HT1080 (cell line): ENCODE data around the gene C2orf42. TPM values are rescaled to one million over a fixed set of nuclear protein-coding genes. Genes with fewer than 3 reads are reported as not detected.
"Not testable (repeated sequence)": the region's sequence is repeated elsewhere in the genome, so short reads cannot be mapped to it uniquely, and the experiment has no call there.

Experiments used
- DNase-seq: peaks from one replicate; pipeline ENCODE4 v3.0.0-alpha.2; 2015; ENCODE audit warnings: low read depth
- polyA plus RNA-seq, 2 experiments: library from polyadenylated mRNA; depleted of rRNA; stranded (reverse); fragments of >200 nt; gene quantifications; 2 replicates each; pipeline ENCODE4 v1.2.3, GENCODE V29; 2015
- total RNA-seq: library from RNA; depleted of rRNA; stranded (reverse); fragments of >200 nt; shearing (Covaris generic); gene quantifications from 2 replicates; pipeline ENCODE4 v1.2.3, GENCODE V29; 2014; rRNA removed

The C2orf42 gene
- 14.6 and 14.7 TPM in 2 replicates for total RNA-seq
- polyA plus RNA-seq (2015; cell fraction: cytosol; rRNA removed) = 14.3 and 14.6 TPM in 2 replicates
- polyA plus RNA-seq (2015; cell fraction: nucleus; rRNA removed) = 17.8 and 20.0 TPM in 2 replicates

DNA sequence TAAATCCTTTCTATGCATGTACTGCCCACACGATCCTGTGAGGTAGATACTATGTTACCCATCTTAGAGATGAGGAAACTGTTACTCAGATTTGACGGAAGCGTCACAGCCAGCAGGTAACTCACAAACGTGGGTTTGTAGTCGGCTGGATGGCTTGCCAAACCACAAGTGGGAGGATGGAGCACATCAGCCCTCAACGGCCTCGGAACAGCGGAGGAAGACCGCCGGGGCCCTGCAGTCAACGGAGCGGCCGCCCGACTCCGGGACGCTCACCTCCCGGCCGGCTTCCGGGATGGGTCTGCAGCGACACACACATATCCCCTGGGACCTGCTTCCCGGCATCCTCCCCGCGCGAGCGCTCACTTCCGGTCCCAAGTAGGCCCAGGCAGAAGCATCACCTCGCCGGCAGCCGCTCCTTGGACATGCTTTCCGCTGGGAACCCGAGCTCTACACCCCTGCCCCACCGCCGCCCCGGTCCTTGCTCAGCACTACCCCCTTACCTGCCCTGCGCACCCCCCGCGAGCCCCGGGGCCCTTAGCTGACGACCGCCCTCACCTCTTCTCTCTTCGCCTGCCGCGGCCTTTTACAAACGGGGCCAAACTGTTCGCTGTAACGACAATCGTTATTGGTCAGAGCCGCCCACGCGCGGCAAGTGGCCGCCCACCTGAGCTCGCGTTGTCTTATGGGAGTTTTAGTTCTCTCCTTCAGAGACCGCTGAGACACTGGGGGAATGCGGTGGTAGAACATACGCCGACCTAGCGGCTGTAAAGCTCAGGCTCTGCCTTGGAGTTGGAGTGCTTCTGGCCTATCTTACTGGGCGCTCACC, at the start of gene C2orf42:
TSS of gene C2orf42 (minus strand) at position 602 of the 826 bp plus-strand sequence. CDS start 9,034 bp downstream, outside the sequence.
- peak; percentile 97 for DNase-seq

DNA sequence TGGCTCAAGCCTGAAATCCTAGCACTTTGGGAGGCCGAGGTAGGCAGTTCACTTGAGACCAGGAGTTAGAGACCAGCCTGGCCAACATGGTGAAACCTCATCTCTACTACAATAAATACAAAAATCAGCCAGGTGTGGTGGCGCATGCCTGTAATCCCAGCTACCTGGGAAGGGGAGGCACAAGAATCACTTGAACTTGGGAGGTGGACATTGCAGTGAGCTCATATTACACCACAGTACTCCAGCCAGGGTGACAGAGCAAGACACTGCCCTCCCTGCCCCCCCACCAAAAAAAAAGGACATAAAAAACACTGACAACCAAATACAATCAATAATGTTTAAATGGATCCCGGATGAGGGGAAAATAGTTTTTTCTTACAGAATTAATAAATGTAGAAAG, 49.8 kb upstream of the C2orf42 start:
- DNase-seq = no peak

DNA sequence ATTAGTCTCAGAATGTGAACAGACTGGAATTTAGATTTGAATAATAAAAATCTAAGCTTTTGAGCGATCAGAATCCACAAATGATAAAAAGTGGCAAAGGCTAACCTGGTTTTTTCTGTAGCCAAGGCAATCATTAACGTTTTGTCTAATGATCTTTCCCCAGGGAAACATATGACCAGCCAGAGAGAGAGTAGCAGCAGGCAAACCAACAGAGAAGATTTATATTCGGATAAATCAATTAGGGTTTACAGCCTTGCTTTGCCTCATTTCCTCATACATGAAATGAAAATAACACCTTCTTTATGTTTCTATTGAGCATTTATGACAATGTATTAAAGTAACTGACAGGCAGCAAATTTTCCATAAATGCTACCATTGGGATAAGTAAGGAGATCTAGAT, 43.1 kb upstream of the C2orf42 start:
- no peak for DNase-seq

DNA sequence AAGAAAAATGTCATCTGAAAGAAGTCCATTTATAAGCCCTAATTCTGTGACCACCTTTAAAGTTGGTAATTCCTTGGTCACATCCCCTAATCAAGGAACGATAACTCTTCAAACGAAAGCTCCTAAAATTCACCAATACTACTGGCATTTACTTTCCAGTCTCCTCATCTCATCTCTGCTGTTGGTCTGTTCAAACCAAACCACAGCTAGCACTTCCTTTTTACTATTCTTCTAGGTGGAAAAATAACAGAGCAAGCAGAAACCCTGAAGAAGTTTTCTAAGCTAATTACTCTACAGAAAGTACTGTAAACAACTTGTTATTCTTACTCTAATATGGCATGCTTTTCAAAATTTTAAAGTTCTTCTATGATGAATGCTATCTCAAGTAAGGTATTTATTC, 36.0 kb upstream of the C2orf42 start:
- DNase-seq = no peak

DNA sequence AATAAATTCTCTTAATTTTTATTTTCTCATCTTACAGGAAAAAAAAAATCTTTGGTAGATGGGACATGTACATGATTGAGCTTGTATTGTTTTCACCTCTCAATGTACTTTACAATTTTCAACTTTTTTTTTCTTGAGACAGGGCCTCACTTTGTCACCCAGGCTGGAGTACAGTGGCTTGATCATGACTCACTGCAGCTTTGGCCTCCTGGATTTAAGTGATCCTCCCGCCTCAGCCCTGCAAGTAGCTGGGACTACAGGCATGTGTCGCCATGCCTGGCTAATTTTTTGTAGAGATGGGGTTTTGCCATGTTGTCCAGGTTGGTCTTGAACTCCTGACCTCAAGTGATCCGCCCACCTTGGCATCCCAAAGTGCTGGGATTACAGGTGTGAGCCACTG, 32.5 kb upstream of the C2orf42 start:
- DNase-seq = peak; percentile 16

DNA sequence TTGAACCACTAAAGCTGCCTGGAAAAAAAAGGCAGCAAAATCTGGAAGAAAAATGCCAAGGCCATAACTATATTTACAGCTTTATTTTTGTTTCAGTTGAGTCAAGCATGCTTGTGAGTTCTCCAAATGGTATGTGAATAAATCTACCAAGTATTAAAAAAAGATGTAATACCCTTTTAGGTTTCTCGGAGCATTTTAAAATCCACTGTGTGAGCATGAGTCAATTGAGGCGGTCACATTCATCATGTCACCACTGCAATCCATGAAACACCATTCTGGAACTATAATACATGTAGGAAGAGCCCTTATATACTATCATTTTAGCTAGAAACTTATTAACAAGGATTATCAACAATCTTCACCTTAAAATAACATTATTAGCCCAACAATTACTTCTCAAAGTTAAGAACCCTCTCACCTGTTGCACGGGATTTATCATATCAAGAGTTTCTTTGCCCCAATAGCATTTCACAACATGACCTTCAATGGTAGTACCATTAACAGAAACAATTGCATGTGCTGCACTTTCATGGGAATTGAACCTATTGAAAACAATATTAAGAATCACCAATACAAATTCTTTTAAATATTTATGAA, 24.2 kb upstream of the C2orf42 start:
- DNase-seq = no peak

DNA sequence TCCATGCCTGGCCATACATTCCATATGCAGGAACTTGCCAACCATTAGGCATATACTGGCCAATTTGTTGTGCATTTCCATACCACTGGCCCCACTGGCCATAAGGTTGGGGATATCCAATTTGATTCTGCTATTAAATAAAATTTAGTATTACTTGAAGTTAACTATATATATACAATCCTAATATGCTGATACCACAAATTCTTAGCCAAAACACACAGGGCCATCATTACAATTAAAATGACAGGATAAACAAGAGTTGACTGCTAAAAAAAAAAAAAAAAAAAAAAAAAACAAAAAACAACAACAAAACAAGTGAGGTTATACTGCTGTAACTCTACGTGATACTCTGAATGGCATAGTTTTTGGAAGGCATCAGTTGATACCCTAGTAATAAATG, 23.5 kb upstream of the C2orf42 start:
- no peak for DNase-seq

DNA sequence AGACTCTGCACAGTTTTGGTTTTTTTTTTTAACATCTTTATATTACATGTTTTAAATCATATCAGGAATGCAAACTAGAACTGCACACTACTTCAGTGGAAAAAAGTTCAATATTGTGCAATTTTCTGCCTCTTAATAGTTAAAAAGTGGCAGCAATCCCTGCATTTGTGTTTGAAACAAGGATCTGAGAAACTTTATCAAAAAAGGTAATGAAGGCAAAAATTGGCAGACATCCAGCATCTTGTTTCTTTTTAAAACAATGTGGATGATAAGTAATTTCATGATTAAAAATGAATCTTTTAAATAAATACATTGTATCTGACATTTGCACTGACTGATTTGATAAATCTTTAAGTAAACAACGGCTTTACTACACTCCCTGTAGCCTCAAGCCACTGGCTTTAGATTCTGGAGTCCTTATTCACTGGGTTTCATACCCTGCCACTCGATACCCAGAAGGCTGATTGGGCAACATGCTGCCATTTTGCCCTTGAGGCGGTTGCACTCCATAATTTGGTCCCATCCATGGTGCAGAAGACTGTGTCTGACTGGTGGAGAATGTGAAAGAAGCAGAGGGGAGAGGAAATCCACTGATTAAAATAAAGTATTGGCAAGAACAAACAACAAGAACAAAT, 21.6 kb upstream of the C2orf42 start:
- no peak for DNase-seq

DNA sequence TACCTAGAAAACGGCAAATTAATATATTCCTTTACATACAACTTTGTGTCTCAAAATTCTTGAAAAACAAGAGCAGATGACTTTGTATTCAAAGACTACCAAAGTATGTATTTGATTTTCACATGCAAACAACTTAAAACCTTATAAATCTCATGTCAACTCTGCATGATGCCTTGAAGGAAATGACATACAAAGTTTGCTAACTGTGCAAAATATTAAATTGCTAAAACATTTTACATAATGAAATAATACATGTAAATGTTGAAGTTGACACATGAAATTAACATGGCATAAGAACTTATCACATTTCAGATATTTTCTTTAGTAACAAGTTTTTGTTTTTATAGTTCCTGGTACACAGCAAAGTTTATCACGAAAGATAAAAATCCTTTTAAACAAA, 20.8 kb upstream of the C2orf42 start:
- DNase-seq = no peak

DNA sequence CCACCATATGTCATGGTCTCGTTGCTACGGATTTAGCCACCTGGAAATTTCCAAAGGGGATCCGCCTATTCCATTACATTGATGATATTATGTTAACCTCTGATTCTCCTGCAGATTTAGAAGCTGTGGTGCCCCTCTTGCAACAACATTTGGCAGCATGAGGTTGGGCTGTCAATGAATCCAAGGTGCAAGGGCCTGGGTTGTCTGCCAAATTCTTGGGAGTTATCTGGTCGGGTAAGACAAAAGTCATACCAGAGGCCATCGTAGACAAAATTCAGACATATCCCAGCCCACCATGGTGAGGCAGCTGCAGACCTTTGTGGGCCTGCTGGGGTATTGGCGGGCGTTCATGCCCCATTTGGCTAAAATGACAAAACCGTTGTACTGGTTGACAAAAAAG, 13.6 kb upstream of the C2orf42 start:
- no peak for DNase-seq

DNA sequence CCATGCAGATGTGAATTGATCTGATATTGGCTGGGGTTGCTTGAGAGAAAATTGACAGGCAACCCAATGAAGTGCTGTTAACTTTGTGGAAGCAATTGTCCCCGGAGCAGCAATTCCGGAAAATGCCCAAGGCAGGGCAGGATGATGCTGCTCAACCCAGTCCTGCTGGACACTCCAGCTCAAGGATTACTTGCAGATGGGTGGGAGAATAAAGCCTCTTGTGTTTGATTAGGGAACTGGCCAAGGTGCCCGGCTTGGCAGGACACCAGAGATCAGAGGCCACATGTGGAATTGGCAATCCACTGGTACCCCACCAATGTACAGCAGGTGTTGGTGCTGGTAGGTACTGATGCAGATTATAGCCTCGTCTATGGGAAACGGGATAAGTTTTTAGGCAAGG, 12.3 kb upstream of the C2orf42 start:
- no peak for DNase-seq

DNA sequence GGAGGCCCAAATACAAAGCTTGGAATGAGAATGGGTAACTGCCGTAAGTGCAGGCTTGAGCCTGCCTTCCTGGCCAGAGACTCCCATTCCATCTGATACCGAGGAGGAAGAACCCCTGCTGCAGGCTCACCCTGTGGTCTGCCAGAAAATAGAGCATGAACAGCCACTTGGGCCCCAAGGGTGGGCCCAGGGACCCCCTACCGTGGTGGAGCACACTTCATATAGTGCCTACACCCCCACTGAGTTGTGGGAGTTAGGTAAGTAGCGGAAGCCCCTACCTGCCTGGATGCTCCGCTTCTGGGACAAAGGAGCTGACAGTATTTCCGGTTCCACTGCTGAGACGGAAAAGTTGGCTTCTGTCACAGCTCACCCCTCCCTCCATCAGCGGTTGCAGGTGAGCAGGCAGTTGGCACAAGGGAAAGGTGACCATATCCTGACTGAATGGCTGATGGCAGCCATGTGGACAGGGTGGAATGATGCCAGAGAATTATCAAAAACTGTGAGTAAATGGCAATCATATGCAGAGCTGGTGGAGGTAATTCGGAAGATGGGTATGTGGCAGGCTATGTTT, 11.5 kb upstream of the C2orf42 start:
- DNase-seq = no peak

DNA sequence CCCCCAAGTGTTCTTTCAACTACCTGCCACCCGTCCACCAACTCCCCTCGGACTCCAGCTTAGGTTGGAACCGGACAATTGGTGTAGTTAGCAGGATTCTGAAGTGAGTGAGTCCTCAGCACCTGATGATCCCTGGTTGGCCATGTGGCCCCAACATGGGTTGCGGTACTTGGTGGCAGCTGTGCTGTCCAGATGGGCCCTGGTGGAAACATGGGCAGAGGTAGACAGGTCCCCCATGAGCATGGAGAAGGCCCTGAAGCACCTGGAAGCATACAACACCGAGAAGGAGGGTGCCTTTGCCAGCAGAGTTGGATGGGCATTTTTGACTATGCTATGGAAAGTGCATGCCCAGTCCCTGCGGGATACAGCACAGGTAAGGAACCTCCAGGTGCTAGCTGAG, 11.0 kb upstream of the C2orf42 start:
- DNase-seq = no peak

DNA sequence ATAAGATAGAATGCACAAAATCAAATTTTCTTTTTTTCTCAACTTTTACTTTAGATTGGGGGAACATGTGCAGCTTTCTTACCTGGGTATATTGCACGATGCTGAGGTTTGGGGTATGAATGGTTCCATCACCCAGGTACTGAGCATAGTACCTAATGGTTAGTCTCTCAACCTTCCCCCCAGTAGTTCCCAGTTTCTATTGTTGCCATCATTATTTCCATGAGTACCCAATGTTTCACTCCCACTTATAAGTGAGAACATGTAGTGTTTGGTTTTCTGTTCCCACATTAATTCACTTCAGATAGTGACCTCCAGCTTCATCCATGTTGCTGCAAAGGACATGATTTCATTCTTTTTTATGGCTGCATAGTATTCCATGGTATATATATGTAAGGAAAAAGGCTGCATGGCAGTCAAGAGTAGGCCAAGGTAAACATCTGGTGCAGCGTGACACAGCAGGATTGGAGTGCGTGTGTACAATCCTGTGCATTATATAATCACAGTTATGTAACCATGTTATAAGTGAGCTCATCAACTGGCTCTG, 10.5 kb upstream of the C2orf42 start:
- DNase-seq = no peak

DNA sequence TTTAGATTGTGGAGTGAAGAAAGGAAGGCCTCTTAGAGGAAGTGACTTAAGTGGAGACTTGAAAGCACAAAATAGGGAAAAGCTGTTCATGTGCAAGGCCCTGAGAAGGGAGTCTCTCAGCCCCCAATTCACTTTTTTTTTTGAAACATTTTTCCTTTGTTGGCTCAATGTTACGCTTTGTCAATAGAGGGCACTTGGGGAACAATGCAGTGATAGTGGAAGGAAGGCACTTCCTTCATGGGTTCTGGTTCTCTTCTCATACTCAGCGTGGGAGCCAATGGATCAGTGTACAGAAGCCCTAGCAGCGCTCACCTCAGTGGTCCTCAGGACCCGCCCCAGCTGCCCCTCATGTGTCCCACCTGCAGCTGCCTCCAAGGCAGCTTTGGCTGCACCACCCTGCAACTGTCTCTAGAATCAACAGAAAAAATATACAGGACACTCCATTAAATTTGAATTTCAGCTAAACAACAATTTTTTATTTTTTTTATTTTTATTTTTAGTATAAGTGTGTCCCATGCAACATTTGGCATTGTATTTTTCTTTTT, 8.6 kb upstream of the C2orf42 start:
- DNase-seq = no peak

DNA sequence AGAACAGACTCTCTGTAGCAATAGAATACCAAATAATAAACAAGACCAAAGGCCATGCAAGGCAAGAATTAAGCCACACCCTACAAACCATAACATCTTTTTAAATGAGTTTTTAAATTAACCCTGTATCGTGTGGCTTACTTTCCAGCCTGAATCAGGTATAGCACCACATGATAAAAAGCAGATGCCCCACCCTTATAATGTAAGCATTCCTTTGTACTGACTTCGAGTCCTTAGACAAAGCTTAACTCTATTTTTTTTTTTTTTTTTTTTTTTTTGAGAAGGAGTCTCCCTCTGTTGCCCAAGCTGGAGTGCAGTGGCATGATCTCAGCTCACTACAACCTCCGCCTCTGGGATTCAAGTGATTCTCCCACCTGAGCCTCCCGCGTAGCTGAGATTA, 1.7 kb upstream of the C2orf42 start:
- no peak for DNase-seq

DNA sequence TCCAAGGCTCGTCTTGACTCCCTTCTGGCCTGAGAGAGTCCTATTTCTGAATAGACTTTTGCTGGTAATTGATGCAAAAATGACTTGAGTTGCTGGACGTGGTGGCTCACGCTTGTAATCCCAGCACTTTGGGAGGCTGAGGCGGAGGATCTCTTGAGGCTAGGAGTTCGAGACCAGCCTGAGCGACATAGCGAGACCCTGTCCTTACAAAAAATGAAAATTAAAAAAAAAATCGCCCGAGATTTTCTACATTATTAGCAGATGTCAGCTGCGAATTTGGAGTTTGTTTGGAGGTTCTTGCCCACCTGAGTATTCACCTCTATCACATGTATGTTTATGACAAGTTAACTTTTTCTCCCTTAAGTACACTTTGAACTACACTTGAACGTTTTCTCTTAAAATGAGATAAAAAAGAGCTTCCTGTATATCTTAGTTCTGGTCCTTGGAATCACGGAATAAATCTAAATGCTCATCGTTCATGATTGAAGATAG, 471 bp upstream of the C2orf42 start:
- DNase-seq = no peak

DNA sequence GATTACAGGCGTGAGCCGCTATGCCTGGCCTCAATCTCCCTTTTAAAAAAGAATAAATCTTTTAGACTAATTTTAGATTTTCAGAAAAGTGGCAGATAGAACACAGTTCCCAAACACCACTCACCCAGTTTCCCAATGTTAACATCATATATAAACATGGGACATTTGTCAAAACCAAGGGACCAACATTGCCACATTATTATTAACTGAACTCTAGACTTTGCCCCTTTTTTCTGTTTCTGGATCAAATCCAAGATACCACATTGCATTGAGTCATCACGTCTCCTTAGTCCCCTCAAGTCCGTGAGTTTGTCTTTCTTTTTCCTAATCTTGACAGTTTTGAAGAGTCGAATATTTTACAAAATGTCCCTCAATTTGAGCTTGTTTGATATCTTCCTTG, 2.4 kb downstream of the C2orf42 start:
- DNase-seq = no peak

DNA sequence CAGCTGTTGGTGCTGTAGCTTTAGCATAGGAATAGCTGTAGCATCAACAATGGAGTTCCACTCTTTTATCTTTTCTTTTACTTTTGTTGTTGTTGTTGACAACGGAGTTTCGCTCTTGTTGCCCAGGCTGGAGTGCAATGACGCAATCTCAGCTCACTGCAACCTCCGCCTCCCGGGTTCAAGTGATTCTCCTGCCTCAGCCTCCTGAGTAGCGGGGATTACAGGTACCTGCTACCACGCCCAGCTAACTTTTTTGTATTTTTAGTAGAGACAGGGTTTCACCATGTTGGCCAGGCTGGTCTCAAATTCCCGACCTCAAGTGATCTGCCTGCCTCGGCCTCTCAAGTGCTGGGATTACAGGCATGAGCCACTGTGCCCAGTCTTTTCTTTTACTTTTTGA, 3.6 kb downstream of the C2orf42 start:
- DNase-seq = not testable (repeated sequence)

DNA sequence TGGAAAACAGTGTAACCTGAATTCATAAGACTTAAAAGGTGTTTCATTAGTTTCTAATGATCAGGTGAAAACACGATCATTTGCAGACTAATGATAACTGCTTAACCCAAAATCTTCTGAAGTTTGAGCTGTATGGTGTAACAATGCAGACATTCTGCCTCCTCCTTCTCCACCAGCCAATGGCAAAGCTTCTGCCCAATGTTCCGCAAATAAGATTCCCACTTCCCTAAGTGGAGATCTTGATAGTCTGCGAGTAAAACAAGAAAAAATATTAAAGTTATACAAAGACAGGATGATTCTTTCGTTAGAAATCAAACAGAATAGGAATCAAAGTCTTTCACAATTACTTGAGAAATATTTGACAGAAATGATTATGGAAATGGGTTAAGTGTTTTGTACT, 8.1 kb downstream of the C2orf42 start:
- no peak for DNase-seq

DNA sequence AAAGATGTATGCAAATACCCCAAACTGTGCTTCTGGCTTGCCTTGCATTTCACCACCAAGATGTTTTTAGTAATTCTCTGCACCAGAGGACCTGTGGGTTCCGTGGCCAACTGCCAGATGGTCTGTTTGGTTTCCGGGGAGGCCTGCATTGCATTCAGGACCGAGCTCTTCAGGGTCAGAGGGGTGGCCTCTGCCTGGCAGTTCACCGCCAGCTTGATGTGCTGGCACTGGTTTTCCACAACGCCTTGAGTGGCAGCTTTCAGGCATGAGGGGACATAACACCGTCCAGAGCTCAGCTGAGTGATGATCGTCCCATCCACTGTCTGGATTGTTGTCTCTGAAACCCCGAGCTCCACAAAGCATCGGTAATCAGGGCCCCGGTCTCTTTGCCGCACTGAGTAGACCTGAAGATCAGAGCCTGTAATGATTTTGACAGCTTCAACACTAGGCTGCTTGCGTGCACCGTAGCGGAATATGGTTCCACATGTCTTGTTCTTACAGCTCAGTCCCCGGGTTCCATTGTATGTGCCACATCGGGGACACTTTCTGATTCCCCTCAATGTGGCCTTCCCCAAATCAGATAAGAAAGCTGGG, 9.4 kb downstream of the C2orf42 start:
- DNase-seq = no peak
